ENCODE results near the gene DDIT4. TPM values are rescaled to one million over a fixed set of nuclear protein-coding genes. Genes with fewer than 3 reads are reported as not detected.
A peak's percentile ranks its signal among the peaks of the same experiment; 100 is the strongest.

Gene DDIT4
- total and polyA plus RNA-seq, 2 of the 8 experiments (the other 6 are each of a cell fraction or from before 2014, with no cell fraction given) = 47.4 to 108 TPM

GRCh38 chr10:72298592-72299519, 25.1 kb downstream of the DDIT4 start:
- H3K9me3 ChIP-seq (ENCODE audit: insufficient read depth in 2 of 2, low read depth in 1 of 2, low read length in 1 of 2) = no peaks in the 10 kb centered on the region; a peak in 1 of 4 replicates
- H2AK5ac ChIP-seq (ENCODE audit: low read depth, low read length) = peak overlapping the region; percentile 91
- peak overlapping the region; percentile 93 for H2BK120ac ChIP-seq (replicated peaks; ENCODE audit: low read depth, low read length)
- H3K36me3 ChIP-seq (ENCODE audit: control insufficient read depth in 2 of 4, insufficient read depth in 4 of 4, low read length in 3 of 4) = no peaks in the 10 kb centered on the region
- no peaks in the 10 kb centered on the region for H3K79me1 ChIP-seq (ENCODE audit: low read depth, low read length)
- H4K20me1 ChIP-seq (replicated peaks in 1 of 2; ENCODE audit: control insufficient read depth in 1 of 2, insufficient read depth in 2 of 2, low read length in 2 of 2) = no peaks in the 10 kb centered on the region
- FAIRE-seq = no peak
- H2BK15ac ChIP-seq (ENCODE audit: low read length) = peak overlapping the region; percentile 95
- H3K18ac ChIP-seq (ENCODE audit: extremely low read depth, low read length) = peak overlapping the region; percentile 81
- H3K27me3 ChIP-seq (replicated peaks in 1 of 4; ENCODE audit: control insufficient read depth in 3 of 4, extremely low read depth in 1 of 4, insufficient read depth in 3 of 4, low read length in 3 of 4) = no peaks in the 10 kb centered on the region; a peak in 1 of 7 replicates
- no peak overlapping the region for H3K4me3 ChIP-seq (ENCODE audit: extremely low read depth in 1 of 4, insufficient read depth in 2 of 4, low read depth in 3 of 4, low read length in 4 of 4)
- peak overlapping the region; percentile 85 for H4K8ac ChIP-seq (ENCODE audit: extremely low read depth, insufficient read depth, low read length)
- peak overlapping the region; percentile 1 for H4K5ac ChIP-seq (ENCODE audit: insufficient read length, low read depth, low read length)
- DNase-seq (ENCODE audit: low read depth in 1 of 2, low spot score in 2 of 2) = no peak
- H4K91ac ChIP-seq (replicated peaks; ENCODE audit: insufficient read length, low read length) = peak overlapping the region; percentile 94
- peak overlapping the region; percentile 89 for H3K4ac ChIP-seq (replicated peaks; ENCODE audit: insufficient read length, low read depth, low read length)
- 87% methylated on average over 16 of the region's 16 CpGs; no CpG with 5 or more reads in 1 of the 2 experiments for WGBS, 2 experiments (ENCODE audit: extremely low coverage in 1 of 2, insufficient coverage in 1 of 2, insufficient read length in 1 of 2, insufficient replicate concordance in 2 of 2, low coverage in 1 of 2, low lambda C conversion rate in 2 of 2, missing lambda C conversion rate in 1 of 2)
- H3K79me2 ChIP-seq (ENCODE audit: control insufficient read depth in 1 of 2, insufficient read depth in 2 of 2, low read length in 2 of 2) = no peaks in the 10 kb centered on the region
- peak overlapping the region; percentile 80 for H2BK12ac ChIP-seq (ENCODE audit: low read depth, low read length)
- peaks cover 5% of the 10 kb centered on the region; the same call in 1 of the 2 replicates for H3K23me2 ChIP-seq (ENCODE audit: low read depth, low read length)
- no peak overlapping the region for H3K14ac ChIP-seq (ENCODE audit: insufficient read length)
- no peak overlapping the region for H3K56ac ChIP-seq (replicated peaks; ENCODE audit: insufficient read length, low read depth, low read length)
- ChIA-PET CTCF (ENCODE audit: partially characterized antibody) (interaction anchor here (1.0 kb wide), 2 partner anchors 24 to 166 kb away, joined by 3 to 7 read pairs; no protein-coding TSS in a partner anchor), POLR2A (ENCODE audit: partially characterized antibody) (interaction anchor here (1.1 to 3.5 kb wide), 6 partner anchors 17 to 83 kb away, joined by 3 to 54 read pairs (median 8); partner anchors contain the start of genes ANAPC16, ASCC1 and DDIT4)
- peaks cover 5 to 21% (median 12%) of the 10 kb centered on the region in 4 experiments for H3K4me1 ChIP-seq (replicated peaks in 1 of 4; ENCODE audit: control insufficient read depth in 3 of 4, insufficient read depth in 4 of 4, low read length in 3 of 4)
- H3K23ac ChIP-seq (ENCODE audit: insufficient read length) = no peak overlapping the region
- H3K9ac ChIP-seq (replicated peaks in 1 of 4; ENCODE audit: extremely low read depth in 1 of 4, low read depth in 3 of 4, low read length in 3 of 4) = peak overlapping the region in 2 of 4 experiments; percentile 32 to 34; a peak in 3 of 7 replicates
- H3K27ac ChIP-seq (ENCODE audit: low read depth, low read length) = peak overlapping the region; percentile 51
- peak overlapping the region; percentile 91 for H2BK20ac ChIP-seq (ENCODE audit: low read length)
- peak overlapping the region; percentile 92 for H2BK5ac ChIP-seq (ENCODE audit: low read depth, low read length)
- H2AFZ ChIP-seq (ENCODE audit: low read length) = peak overlapping the region; percentile 47; the same call in 1 of the 2 replicates
- peak overlapping the region; percentile 60 to 84; a peak in 3 of 4 replicates for H3K4me2 ChIP-seq (ENCODE audit: insufficient read depth in 1 of 2, low read depth in 2 of 2, low read length in 2 of 2)
- TF ChIP-seq TBP (IDR thresholded peaks at IDR 0.05; ENCODE audit: low read depth, low read length) (no peak), CTCF (IDR thresholded peaks at IDR 0.05; ENCODE audit: control extremely low read depth in 1 of 3, insufficient read depth in 1 of 3, low read depth in 1 of 3, low read length in 3 of 3) (no peak), SIN3A (conservative IDR thresholded peaks at IDR 0.05 in 1 of 2, IDR thresholded peaks at IDR 0.05 in 1 of 2; ENCODE audit: low read depth in 1 of 2, low read length in 2 of 2) (no peak), SIRT6 (IDR thresholded peaks at IDR 0.05; ENCODE audit: low read length) (no peak), TCF12 (IDR thresholded peaks at IDR 0.05; ENCODE audit: low read depth, low read length) (no peak), EGR1 (IDR thresholded peaks at IDR 0.05; ENCODE audit: borderline replicate concordance, low read depth, low read length) (no peak), USF2 (IDR thresholded peaks at IDR 0.05; ENCODE audit: low read length) (no peak)

All from H1 (cell line).